Retinal pigment epithelial cell (primary cell): ENCODE results near the gene PAPOLA.

ENCODE experiments used
- DNase-seq: peaks from one replicate; pipeline ENCODE4 v3.0.0-alpha.2; 2010; ENCODE audit warnings: low read depth
- H3K4me3 ChIP-seq: 2 replicates; pipeline ENCODE4 v1.5.1; 2011; ENCODE audit warnings: mild to moderate bottlenecking, low read length, control low read depth, moderate library complexity
- TF ChIP-seq, protein P1 (sequence below): conservative IDR thresholded peaks from 2 replicates; pipeline ENCODE4 v1.5.1; 2011; ENCODE audit warnings: low read depth, low read length, control low read depth, inconsistent platforms

The PAPOLA gene

DNA sequence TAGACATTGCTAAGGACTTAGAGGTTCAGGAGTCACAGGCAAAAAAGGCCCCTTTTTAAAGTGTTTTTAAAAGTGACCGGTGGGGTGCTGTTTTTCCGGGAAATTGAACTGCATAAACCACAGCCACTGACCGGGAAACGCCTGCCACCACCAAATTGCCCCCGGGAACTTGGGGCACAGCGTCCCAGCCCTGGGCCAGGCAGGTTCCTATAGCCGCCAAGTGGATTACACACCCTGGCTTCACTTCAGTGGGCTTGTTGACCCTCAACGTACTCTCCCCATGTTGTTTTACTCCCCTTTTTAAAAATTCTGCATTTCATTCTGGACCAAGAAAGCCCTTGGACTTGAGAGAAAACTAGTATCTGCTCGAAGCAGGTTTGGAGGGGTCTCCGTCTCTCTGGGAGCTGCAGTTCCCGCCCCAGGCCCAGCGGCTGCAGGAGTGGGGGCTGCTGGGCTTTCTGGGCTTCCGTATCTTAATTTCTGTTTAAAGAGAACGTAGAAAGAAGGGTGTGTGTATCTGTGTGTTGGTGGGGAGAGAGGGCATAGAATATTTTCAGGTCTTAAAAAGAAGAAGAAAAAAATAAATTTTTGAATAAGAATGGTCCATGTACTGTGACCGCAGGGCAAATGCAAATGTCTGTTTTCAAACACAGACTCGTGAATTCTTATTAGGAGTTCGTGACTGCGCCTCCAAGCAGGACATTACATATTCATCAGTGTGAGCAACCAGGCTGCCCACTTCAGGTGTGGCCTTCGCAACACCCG, 82.9 kb downstream of the PAPOLA start:
- TF ChIP-seq, protein P1, sequence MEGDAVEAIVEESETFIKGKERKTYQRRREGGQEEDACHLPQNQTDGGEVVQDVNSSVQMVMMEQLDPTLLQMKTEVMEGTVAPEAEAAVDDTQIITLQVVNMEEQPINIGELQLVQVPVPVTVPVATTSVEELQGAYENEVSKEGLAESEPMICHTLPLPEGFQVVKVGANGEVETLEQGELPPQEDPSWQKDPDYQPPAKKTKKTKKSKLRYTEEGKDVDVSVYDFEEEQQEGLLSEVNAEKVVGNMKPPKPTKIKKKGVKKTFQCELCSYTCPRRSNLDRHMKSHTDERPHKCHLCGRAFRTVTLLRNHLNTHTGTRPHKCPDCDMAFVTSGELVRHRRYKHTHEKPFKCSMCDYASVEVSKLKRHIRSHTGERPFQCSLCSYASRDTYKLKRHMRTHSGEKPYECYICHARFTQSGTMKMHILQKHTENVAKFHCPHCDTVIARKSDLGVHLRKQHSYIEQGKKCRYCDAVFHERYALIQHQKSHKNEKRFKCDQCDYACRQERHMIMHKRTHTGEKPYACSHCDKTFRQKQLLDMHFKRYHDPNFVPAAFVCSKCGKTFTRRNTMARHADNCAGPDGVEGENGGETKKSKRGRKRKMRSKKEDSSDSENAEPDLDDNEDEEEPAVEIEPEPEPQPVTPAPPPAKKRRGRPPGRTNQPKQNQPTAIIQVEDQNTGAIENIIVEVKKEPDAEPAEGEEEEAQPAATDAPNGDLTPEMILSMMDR, result no peak
- DNase-seq, result no peak
- no peak overlapping the region for H3K4me3 ChIP-seq

DNA sequence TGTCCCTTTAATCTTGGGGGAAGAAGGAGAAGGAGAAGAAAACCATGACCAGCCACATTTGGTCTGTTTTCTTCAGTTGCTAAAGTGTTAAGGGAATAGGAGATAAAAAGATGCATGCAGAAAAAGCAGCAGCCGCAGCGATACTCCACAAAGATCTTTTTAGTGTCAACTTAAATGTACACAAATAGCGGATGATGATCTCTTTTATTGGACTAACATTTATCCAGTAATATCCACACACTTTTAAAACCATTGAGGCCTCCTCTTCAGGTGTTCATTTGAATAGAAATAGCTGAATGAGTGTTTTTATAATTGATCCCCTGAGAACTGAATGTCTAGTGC, 83.5 kb downstream of the PAPOLA start:
- H3K4me3 ChIP-seq, result no peak overlapping the region
- TF ChIP-seq, protein P1, result no peak
- no peak for DNase-seq

DNA sequence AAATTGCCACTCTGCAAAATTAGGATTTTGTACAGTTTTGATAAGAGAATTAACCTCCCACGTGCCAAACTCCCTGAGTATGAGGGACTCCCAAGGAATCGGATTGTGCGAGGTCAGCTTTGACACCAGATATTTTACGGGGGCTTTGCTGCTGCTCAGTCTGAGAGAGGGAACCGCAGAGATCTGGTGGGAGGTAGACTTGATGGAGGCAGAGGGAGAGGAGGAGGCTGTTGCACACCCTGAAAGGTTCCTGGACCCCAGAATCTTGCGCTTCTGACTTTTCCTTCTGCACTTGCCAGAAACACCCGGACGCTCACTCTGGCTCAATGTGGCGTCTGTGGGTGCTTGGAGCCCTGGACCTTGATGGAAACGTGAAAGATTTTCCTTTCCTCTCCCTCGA, 83.9 kb downstream of the PAPOLA start:
- H3K4me3 ChIP-seq, result no peak overlapping the region
- TF ChIP-seq, protein P1, result no peak
- DNase-seq, result no peak

DNA sequence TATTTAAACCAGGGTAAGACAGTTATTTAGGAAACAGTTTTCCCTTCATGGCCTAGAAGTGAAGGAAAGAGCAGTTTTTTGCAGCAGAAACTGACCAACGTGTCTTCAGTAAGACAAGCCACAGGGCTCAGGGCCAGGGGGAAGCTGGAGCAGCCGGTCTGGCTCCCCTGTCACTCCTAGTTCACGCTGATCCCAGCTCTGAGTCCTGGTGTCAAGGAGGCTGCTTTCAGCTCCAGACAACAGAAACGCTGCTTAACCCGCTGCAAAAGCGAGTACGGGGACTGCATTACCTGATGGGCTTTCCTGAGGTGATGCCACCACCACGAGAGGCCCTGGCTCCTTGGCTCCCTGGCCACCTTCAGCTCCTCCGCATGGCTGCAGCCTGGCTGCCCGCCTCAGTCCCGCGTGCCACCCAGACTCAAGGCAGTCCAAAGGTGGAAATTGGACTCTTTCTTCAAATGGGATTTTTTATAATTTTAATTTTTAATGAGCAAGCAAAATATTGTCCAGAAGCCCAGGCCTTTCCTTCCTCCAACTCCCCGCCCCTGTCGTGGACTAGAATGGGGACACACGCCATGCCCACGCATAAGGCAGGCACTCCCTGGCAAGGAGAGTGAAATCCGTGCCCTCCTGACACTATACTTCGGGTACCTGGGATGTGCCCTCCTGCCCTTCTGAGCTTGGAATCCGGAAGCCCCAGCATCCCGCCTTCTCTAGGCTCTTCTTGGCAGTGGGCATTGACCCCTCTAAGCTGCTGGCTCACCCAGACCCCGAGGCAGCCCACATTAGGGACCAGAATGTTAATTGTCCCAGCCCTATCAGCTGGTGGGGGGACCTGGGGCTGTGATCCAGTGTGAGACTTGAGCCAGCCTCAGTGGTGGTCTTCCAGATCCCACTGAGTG, 85.0 kb downstream of the PAPOLA start:
- no peak for DNase-seq
- TF ChIP-seq, protein P1, result no peak
- no peak overlapping the region for H3K4me3 ChIP-seq

DNA sequence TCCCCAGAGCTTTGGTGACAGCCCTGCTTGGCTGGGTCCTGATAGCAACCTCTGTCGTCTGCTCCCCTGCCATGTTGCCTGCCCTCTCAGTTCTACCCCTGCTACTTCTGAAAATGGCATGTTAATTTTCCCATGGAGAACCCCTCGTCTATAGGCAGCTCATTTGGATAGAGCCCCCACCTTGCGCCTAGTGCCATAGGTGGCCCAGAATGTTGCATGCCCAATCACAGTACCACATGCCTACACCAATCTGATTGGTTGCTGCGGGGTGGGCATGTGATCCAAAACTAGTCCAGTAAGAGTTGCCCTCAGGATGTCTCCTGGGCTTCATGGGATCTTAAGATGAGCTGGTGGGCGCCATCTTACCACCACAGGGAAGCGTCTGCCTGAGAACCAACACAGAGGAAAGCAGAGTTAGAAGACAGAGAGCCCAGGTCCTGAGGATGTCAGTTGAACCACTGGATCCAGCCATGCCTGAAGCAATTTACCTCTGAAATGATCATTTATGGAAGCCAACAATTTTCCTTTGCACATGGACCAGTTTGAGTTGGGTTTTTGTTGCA, 85.7 kb downstream of the PAPOLA start:
- no peak overlapping the region for H3K4me3 ChIP-seq
- TF ChIP-seq, protein P1, result no peak
- no peak for DNase-seq

DNA sequence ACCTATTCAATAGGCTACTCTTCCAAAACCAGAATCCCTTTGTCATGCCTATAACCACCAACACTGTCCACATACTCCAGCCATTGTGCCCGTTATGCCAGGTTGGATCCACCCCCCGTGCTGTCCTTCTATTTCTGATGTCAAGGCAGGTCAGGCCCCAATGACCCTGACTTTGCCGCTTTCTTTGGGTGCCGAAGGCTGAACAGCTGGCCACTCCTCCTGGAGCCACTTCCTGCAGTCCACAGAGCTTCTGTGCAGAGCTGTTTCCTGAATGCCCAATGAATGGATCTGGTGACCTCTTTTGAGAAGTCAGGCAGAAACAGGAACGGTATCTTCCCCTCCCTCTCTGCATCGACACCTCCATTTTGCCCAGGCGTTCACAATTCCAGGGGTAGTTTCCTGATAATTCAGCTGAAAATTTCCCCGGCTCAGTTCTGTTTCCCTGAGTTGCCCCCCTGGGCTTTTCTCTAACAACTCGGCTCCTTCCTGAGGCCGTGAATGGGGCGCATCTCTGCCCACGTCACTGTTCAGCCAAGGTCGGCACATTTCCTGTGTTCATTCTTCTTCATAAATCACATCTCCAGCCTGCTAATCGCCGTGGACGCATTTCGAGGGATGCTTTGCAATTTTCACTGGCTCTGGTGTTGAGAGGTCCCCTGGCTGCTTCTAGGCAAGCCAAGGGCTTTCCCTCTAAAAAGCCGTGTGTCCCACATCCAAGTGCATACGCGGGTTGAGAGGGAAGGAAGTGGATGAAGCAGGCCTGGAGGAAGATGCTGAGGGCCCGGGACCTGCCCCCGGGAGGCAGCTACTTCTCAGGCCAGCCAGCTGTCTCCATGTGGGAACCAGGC, 86.5 kb downstream of the PAPOLA start:
- no peak for DNase-seq
- TF ChIP-seq, protein P1, result no peak
- no peak overlapping the region for H3K4me3 ChIP-seq
